Measurements from ENCODE around the gene RNF146. TPM values are rescaled to one million over a fixed set of nuclear protein-coding genes. Genes with fewer than 3 reads are reported as not detected.
A peak's percentile ranks its signal among the peaks of the same experiment; 100 is the strongest.

The RNF146 gene
- total RNA-seq (2021) (21.7 and 22.6 TPM in 2 replicates), Bru-seq, nascent RNA (percentile 87 among the genes with signal in this experiment), BruChase-seq, experiment 1, labeled RNA remaining after a 2-hour chase (percentile 86 among the genes with signal in this experiment), BruChase-seq, experiment 2, labeled RNA remaining after a 6-hour chase (percentile 68 among the genes with signal in this experiment)
- long read RNA-seq, partial matches to known transcripts: 0 of 6 reads
- long read RNA-seq, other reads (novel, unspliced or antisense): 4 of 6 reads

DNA sequence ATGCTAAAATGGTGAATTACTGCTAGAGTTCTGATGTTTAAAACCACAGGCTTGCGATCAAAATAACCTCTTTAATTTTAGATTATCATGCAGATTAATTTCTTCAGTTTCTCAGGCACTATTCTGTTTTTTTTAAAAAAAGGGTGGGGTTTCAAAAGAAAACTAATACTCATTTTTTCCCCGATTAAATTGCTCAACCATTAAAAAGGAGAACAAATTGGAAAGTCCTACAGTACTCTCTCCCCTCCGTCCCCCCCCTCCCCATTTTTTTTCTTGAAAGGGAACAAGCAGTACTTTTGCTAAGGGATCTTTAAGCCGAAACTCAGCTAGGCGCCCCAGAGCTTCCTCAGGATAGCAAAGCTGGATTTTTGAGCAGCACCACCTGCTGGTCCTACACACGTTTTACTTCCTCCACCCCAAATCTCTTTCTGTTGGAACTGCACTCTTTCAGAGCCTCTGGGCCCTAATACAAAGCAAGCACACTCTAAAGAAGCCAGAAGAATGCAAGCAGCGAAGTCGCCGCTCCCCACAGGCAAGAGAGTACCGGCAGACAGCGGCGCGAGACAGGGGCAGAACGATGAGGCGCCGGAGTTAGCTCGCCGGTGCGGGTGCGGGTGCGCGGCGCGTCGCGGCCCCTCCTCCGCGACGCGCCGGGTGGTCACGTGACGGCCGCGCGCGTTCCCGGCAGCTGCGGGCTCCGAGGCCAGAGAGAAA is at the start of gene RNF146:
Gene RNF146, plus strand, starts transcription at position 687 of the 714 bp plus-strand sequence. CDS start 13,475 bp downstream, outside the sequence.
- Histone ChIP-seq H3K9me3 (ENCODE audit: low read depth, low read length, poor library complexity, severe bottlenecking) (no peaks in the 10 kb centered on the region), H3K4me1 (ENCODE audit: insufficient read depth, low read length, poor library complexity, severe bottlenecking) (peaks cover 12% of the 10 kb centered on the region), H3K27me3 (replicated peaks; ENCODE audit: insufficient read depth, low read depth, low read length, poor library complexity) (no peaks in the 10 kb centered on the region), H3K27ac (ENCODE audit: low read depth, low read length, poor library complexity, severe bottlenecking) (peak within 1 kb of the TSS; percentile 95), H3K4me3 (ENCODE audit: low read depth, low read length, poor library complexity, severe bottlenecking) (peak within 1 kb of the TSS; percentile 98), H3K36me3 (ENCODE audit: insufficient read depth, low read length, poor library complexity, severe bottlenecking) (no peaks in the 10 kb centered on the region)
- TF ChIP-seq, protein P1, sequence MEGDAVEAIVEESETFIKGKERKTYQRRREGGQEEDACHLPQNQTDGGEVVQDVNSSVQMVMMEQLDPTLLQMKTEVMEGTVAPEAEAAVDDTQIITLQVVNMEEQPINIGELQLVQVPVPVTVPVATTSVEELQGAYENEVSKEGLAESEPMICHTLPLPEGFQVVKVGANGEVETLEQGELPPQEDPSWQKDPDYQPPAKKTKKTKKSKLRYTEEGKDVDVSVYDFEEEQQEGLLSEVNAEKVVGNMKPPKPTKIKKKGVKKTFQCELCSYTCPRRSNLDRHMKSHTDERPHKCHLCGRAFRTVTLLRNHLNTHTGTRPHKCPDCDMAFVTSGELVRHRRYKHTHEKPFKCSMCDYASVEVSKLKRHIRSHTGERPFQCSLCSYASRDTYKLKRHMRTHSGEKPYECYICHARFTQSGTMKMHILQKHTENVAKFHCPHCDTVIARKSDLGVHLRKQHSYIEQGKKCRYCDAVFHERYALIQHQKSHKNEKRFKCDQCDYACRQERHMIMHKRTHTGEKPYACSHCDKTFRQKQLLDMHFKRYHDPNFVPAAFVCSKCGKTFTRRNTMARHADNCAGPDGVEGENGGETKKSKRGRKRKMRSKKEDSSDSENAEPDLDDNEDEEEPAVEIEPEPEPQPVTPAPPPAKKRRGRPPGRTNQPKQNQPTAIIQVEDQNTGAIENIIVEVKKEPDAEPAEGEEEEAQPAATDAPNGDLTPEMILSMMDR (conservative IDR thresholded peaks at IDR 0.05; ENCODE audit: low read depth, low read length): peak; percentile 85
- no peak for TF ChIP-seq EZH2 (IDR thresholded peaks at IDR 0.05; ENCODE audit: borderline replicate concordance, low read depth, low read length, poor library complexity, severe bottlenecking)
- no TSS peak for BruUV-seq (replicated peaks)
- intact Hi-C loops (cut with micrococcal nuclease; ENCODE audit: unreplicated experiment): no loop called here
- POLR2A ChIA-PET (ENCODE audit: low non-redundant PET): interaction anchor here (0.6 kb wide), 2 partner anchors 1069 to 1175 kb away, joined by 5 to 6 read pairs; no protein-coding TSS in a partner anchor
- CTCF ChIA-PET: interaction anchor here (0.6 to 1.3 kb wide), 14 partner anchors 9 to 1822 kb away, joined by 3 to 19 read pairs (median 4); no protein-coding TSS in a partner anchor
- DNase-seq (ENCODE audit: low spot score): peak; percentile 91

DNA sequence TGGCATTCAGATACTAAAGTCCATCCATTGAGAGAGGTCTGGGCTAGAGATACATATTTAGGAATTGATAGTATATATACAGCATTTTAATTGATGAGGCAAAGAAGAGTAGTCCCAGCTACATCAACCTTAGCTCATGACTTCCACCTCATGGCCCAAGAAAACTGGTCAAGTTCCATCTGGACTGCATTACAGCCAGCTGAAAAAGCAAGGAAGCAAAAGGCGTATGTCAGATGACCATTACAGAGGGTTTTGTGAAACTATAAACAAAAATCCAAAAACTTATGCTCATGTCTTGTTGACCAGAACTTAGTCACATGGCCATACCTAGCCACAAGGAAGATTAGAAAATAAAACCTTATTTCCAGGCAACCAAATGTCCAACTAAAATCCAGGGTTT is 46.8 kb upstream of the RNF146 start:
- H3K27ac ChIP-seq (ENCODE audit: low read depth, low read length, poor library complexity, severe bottlenecking): no peak overlapping the region
- no peak overlapping the region for H3K4me3 ChIP-seq (ENCODE audit: low read depth, low read length, poor library complexity, severe bottlenecking)
- TF ChIP-seq, protein P1 (conservative IDR thresholded peaks at IDR 0.05; ENCODE audit: low read depth, low read length): no peak
- no TSS peak for BruUV-seq (replicated peaks)
- H3K9me3 ChIP-seq (ENCODE audit: low read depth, low read length, poor library complexity, severe bottlenecking): no peaks in the 10 kb centered on the region
- no peaks in the 10 kb centered on the region for H3K36me3 ChIP-seq (ENCODE audit: insufficient read depth, low read length, poor library complexity, severe bottlenecking)
- no peaks in the 10 kb centered on the region for H3K27me3 ChIP-seq (replicated peaks; ENCODE audit: insufficient read depth, low read depth, low read length, poor library complexity)
- no peak for DNase-seq (ENCODE audit: low spot score)
- intact Hi-C loops (cut with micrococcal nuclease; ENCODE audit: unreplicated experiment): no loop called here
- ChIA-PET CTCF (no interaction called here), POLR2A (ENCODE audit: low non-redundant PET) (no interaction called here)
- H3K4me1 ChIP-seq (ENCODE audit: insufficient read depth, low read length, poor library complexity, severe bottlenecking): no peaks in the 10 kb centered on the region

- no peak for DNase-seq (ENCODE audit: low spot score)
- H3K4me1 ChIP-seq (ENCODE audit: insufficient read depth, low read length, poor library complexity, severe bottlenecking): no peaks in the 10 kb centered on the region
- CTCF ChIA-PET: no interaction called here
- H3K36me3 ChIP-seq (ENCODE audit: insufficient read depth, low read length, poor library complexity, severe bottlenecking): no peaks in the 10 kb centered on the region
- POLR2A ChIA-PET (ENCODE audit: low non-redundant PET): no interaction called here
- H3K27ac ChIP-seq (ENCODE audit: low read depth, low read length, poor library complexity, severe bottlenecking): no peak overlapping the region
- no peaks in the 10 kb centered on the region for H3K9me3 ChIP-seq (ENCODE audit: low read depth, low read length, poor library complexity, severe bottlenecking)
- TF ChIP-seq EZH2 (IDR thresholded peaks at IDR 0.05; ENCODE audit: borderline replicate concordance, low read depth, low read length, poor library complexity, severe bottlenecking): no peak
- TF ChIP-seq, protein P1 (conservative IDR thresholded peaks at IDR 0.05; ENCODE audit: low read depth, low read length): no peak
- H3K27me3 ChIP-seq (replicated peaks; ENCODE audit: insufficient read depth, low read depth, low read length, poor library complexity): no peaks in the 10 kb centered on the region
- no peak overlapping the region for H3K4me3 ChIP-seq (ENCODE audit: low read depth, low read length, poor library complexity, severe bottlenecking)
- intact Hi-C loops (cut with micrococcal nuclease; ENCODE audit: unreplicated experiment): no loop called here
- no TSS peak for BruUV-seq (replicated peaks)
These were observed 45.5 kb upstream of the RNF146 start for GRCh38 chr6:127221201-127221600.

All from A673 (cell line).